Measurements from ENCODE around the gene DONSON.
A peak's percentile ranks its signal among the peaks of the same experiment; 100 is the strongest.

DONSON gene

DNA sequence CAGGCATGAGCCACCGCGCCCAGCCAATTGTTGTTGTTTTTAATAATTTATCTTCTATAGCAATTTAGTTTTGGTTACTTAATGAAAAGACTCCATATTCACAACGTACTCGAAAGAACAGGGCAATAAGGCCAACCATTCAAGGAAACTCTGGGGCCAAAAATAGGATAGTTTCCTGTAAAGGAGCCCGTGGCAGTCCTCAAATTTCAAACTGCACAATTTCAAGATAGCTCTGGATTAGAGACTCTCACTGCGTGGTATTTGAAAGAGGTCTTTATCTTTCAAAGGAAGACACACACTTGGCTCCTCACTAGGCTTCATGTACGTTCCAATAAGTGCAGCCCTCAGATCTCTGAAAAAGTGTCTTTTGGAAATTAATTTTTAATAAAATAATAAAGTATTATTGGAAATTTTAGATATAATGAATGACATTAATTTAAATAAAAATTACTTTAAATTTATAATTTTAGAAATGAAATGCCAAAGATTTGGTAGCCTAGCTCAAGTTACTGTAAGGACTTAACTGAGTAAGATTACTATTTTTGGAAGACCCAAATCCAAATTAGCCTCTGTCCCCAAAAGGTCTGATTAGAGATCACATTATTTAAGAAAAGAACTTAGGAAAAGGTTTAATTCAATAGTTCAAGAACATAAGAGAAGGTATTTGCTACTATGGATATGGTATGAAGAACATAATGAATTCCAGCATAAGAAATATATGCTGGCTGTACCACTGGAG lies 22.7 kb upstream of the DONSON start:
- TF ChIP-seq, protein P1, sequence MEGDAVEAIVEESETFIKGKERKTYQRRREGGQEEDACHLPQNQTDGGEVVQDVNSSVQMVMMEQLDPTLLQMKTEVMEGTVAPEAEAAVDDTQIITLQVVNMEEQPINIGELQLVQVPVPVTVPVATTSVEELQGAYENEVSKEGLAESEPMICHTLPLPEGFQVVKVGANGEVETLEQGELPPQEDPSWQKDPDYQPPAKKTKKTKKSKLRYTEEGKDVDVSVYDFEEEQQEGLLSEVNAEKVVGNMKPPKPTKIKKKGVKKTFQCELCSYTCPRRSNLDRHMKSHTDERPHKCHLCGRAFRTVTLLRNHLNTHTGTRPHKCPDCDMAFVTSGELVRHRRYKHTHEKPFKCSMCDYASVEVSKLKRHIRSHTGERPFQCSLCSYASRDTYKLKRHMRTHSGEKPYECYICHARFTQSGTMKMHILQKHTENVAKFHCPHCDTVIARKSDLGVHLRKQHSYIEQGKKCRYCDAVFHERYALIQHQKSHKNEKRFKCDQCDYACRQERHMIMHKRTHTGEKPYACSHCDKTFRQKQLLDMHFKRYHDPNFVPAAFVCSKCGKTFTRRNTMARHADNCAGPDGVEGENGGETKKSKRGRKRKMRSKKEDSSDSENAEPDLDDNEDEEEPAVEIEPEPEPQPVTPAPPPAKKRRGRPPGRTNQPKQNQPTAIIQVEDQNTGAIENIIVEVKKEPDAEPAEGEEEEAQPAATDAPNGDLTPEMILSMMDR (IDR thresholded peaks at IDR 0.05; ENCODE audit: borderline replicate concordance, control extremely low read depth, extremely low read depth, insufficient read depth, missing control alignments), result no peak
- no peak for DNase-seq (ENCODE audit: low spot score)
- in situ Hi-C loops (cut with MboI; ENCODE audit: low sequenced_read_pairs, unreplicated experiment), result no loop called here

DNA sequence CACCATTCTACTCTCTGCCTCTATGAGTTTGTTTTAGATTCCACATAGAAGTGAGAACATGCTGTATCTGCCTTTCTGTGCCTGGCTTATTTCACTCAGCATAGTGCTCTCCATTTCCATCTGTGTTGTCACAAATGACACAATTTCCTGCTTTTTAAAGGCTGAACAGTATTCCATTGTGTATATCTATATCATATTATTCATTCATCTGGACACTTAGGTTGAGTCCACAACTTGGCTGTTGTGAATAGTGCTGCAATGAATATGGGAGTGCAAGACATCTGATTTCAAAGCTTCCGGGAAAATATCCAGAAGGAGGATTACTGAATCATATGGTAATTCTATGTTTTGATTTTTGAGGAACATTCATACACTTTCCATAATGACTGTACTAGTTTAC lies 20.1 kb upstream of the DONSON start:
- TF ChIP-seq, protein P1 (IDR thresholded peaks at IDR 0.05; ENCODE audit: borderline replicate concordance, control extremely low read depth, extremely low read depth, insufficient read depth, missing control alignments), result no peak
- in situ Hi-C loops (cut with MboI; ENCODE audit: low sequenced_read_pairs, unreplicated experiment), result no loop called here
- DNase-seq (ENCODE audit: low spot score), result no peak

DNA sequence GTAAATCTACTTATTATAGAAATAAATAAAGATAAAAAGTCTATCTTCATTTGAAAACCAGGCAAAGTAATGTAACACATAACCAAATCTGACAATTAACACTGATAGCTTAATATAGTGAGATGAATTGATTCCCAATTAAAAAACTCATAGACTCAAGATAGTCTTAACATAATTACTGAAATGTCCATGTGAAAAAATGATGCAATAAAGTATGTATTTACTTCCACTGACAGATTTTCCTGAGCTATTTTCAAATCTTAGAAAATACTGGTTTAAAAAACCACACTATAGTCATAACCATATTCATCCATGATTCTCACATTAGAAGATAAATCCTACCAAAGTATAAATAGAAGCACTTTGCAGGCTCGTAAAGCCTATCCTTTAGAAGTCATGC lies 9.6 kb upstream of the DONSON start:
- DNase-seq (ENCODE audit: low spot score), result no peak
- TF ChIP-seq, protein P1 (IDR thresholded peaks at IDR 0.05; ENCODE audit: borderline replicate concordance, control extremely low read depth, extremely low read depth, insufficient read depth, missing control alignments), result no peak
- in situ Hi-C loops (cut with MboI; ENCODE audit: low sequenced_read_pairs, unreplicated experiment), result no loop called here

DNA sequence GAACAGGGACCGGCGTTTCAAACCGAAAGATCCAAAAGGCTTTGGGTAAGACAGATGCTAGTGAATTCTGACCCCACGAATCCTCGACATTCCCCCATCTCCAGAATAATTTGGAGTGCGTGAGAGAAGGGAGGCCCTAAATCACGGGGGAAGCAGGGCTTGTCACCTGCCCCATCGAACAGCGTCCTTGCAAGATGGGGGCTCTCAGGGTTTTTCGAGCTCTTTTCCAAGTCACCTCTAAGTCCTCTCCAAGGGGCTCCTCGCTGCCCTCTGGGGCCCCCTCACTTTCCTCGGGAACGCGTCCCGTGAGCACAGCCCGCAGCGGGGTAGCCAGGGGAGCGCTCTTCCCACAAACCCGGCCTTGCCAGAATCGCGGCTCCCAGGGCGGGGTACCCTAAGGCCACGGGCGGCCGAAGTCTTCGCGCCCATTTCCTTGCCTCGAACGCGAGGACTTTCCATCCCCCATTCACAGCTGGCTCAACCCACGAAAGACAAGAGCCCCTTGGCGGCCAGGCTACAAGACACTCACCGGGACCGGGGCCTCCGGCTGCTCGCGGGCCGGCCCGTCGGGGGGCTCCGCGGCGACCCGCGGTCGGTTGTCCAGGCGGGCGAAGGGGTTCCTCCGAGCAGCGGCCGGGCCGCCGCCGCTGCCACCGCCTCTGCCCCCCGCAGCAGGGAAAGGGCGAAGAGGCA lies 546 bp downstream of the DONSON start:
- in situ Hi-C loops (cut with MboI; ENCODE audit: low sequenced_read_pairs, unreplicated experiment), result no loop called here
- TF ChIP-seq, protein P1 (IDR thresholded peaks at IDR 0.05; ENCODE audit: borderline replicate concordance, control extremely low read depth, extremely low read depth, insufficient read depth, missing control alignments), result no peak
- DNase-seq (ENCODE audit: low spot score), result peak; percentile 67

DNA sequence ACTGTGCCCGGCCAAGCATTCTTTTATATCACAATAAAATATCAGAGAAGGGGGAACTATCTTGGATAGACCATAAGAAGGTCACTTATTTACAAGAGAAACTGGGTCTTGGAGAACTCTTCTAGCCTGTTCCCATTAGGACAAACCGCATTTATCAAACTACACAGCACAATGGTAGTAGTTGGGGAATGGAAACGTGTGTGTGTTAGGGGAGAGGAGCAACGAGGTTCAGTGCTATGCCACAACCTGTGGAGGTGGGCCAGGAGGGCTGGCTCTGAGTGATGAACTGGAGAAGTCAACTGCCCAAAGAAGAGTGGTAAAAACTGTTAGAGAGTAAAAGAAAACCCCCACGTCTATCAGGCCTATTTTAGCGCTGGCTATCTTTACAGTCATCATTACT lies 1.6 kb downstream of the DONSON start:
- TF ChIP-seq, protein P1 (IDR thresholded peaks at IDR 0.05; ENCODE audit: borderline replicate concordance, control extremely low read depth, extremely low read depth, insufficient read depth, missing control alignments), result no peak
- in situ Hi-C loops (cut with MboI; ENCODE audit: low sequenced_read_pairs, unreplicated experiment), result no loop called here
- no peak for DNase-seq (ENCODE audit: low spot score)

DNA sequence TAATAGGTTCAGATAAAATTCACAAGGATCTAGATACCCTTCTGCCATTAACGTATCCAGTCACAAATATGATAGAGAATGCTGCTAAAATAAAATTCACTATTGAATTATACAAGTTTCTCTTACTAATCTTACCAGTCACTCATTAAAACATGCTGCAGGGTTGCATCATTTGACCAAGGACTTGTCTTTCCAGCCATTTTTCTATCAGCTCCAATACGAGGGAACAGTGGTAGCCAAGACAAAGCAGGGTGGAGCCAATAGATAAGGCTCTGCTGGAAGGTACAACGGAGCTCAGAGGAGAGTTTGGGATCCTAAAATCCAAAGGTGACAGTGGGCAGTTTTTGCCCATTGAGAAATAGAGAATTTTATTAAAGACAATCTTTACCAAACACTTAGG lies 4.0 kb downstream of the DONSON start:
- DNase-seq (ENCODE audit: low spot score), result no peak
- TF ChIP-seq, protein P1 (IDR thresholded peaks at IDR 0.05; ENCODE audit: borderline replicate concordance, control extremely low read depth, extremely low read depth, insufficient read depth, missing control alignments), result no peak
- in situ Hi-C loops (cut with MboI; ENCODE audit: low sequenced_read_pairs, unreplicated experiment), result no loop called here
